GM21786 (cell line): ENCODE data around the gene NQO1.
"Not testable (repeated sequence)": the region's sequence is repeated elsewhere in the genome, so short reads cannot be mapped to it uniquely, and the experiment has no call there.

Experiments used
- ATAC-seq: cut with Tn5 transposase; IDR thresholded peaks from one replicate; pipeline ENCODE4 v1.9.1; 2021; ENCODE audit not compliant: unreplicated experiment

The NQO1 gene

DNA sequence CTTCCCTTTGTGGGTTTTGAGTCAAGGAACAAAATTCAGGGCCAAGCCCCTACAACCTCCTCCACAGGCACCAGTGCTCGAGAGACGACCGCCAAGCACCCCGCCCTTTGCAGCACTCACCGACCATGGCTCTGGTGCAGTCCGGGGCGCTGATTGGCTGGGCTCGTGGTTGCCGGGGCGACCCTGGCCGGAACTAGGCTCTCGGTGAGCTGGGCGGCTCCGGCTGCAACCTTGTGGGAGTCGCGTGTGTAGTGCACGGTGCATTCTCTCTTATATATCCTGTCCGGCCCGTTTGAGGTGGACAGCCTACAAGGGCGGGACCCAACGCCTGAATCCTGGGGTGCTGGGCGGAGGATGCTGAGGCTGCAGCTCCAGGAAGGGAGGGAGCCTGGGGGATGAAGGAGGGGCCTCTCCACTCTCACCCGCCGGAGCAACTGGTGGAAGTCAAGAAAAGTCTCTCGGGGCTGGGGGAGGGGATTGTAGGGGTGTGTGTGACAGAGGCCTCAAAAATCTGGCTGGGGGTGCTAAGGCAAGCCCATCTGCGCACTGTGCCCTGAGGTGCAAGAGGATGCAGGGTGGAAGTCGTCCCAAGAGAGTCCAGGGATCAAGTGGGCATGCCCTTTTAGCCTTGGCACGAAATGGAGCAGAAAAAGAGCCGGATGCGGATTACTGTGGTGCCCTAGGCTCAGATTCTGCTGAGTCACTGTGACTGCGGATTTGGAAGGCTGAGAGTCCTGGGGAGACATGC lies at the start of gene NQO1:
Gene NQO1, minus strand, starts transcription at position 248 of the 748 bp plus-strand sequence. Its CDS starts 121 bp downstream, at position 127.
- peak; percentile 98 for ATAC-seq

GRCh38 chr16:69775563-69775962 lies 49.2 kb upstream of the NQO1 start:
- ATAC-seq: no peak

DNA sequence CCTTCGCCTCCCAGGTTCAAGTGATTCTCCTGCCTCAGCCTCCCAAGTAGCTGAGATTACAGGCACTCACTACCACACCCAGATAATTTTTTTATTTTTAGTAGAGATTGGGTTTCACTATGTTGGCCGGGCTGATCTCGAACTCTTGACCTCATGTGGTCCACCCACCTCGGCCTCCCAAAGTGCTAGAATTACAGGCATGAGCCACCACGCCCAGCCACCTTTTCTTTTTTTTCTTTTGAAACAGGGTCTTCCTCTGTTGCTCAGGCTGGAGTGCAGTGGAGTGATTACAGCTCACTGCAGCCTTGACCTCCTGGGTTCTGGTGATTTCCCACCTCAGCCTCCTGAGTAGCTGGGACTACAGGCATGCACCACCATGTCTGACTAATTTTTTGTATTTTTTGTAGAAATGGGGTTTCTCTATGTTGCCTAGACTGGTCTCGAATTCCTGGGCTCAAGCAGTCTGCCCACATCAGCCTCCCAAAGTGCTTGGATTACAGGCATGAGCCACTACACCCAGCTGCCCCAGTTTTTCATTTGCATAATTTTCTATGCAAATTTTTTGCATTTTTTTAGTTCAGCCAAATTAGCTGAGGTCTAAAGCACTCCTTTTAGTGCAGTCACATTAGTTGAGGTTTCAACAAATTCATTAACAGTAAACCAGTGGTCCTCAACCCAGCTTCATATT lies 47.0 kb upstream of the NQO1 start:
- peak; percentile 43 for ATAC-seq

- no peak for ATAC-seq
Measured at GRCh38 chr16:69771651-69771967, 45.2 kb upstream of the NQO1 start.

DNA sequence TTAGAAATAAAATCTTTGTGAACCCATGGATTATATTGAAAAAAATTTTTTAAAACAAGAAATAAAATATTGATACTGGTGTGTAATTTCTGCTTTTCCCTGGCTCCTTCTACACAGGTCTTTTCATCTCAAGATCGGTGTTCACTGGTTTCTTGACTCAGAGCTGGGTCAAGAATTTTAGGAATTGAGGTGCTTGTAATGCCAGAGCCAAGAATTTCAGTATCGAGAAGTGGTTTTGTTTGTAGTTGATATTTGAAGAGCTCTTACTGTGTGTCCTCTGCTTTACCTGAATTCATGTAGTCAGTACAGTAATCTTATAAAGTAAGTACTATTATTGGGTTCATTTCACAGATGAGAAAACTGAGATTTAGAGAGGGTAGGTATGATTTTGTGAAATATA lies 43.0 kb upstream of the NQO1 start:
- ATAC-seq: no peak

GRCh38 chr16:69768666-69769065 lies 42.3 kb upstream of the NQO1 start:
- ATAC-seq: no peak

DNA sequence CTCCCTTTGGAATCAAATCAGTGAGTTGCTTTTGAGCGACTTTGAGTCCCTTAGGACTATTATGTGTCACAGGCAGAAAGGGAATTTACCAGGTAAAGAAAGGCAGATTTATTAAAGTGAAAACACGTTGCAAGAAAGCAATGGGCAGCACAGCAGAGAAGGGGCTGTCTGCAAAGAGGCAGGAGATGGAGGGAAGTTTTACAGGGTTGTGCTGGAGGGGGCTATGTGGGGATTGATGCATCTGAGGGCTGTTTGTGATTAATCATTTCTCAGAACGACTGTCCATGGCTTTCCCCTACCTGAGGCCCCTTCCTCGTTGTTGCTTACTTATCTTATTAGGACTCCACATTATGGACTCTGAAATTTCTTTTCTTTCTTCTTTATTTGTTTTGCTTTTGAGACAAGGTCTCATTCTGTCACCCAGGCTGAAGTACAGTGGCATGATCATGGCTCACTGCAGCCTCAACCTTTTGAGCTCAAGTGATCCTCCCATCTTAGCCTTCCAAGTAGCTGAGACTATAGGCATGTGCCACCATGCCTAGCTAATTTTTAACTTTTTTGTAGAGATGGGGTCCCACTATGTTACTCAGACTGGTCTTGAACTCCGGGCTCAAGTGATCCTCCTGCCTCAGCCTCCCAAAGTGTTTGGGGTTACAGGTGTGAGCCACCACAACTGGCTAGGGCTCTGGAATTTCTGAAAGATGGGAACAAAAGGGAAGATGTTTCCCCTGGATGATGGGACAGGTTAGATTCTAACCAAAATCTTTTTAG lies 41.3 kb upstream of the NQO1 start:
- no peak for ATAC-seq

- ATAC-seq: no peak
Measured at GRCh38 chr16:69763599-69763942, 37.2 kb upstream of the NQO1 start.

DNA sequence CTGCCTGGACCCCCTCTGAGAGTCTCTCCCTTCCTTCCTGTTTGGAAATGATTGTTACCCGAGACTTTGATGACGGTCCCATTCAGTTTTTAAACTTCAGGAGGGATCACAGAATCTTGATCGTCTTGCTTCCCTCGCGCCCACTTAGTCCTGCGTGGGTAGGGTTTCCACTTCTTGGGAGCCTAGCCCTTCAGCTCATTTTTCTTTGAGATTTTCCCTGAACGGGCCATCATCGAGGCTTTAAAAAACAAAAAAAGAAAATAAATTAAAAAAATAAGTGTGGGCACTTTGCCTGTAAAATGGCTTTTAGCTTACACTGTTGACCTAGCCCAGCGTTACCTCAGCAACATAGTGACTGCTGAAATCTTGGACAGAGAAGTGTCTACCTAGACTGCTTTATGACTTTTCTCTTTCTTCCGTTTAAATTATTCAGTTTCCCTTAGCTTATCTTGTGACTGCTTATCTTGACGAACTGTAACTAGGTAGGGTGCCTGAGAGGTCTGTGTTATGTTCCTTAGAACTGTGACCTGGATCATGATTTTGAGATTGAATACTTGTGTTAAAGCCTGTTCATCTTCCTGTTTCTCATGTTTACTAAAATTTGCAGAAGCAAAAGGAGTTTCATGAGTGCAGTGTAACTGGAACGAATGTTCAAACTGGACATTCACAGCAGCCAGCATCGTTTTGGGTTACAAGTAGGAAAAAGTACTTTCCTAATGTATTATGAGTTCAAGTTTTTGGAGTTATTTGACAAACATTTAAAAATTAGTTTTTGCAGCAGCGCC lies 36.6 kb upstream of the NQO1 start:
- peak; percentile 15 for ATAC-seq

- ATAC-seq: peak; percentile 62
Measured at GRCh38 chr16:69761983-69762813, 35.8 kb upstream of the NQO1 start, which contains the start of gene WWP2. TSS of gene WWP2 (plus strand) at chr16:69762332. CDS start at chr16:69787011, 24,679 bp downstream.

DNA sequence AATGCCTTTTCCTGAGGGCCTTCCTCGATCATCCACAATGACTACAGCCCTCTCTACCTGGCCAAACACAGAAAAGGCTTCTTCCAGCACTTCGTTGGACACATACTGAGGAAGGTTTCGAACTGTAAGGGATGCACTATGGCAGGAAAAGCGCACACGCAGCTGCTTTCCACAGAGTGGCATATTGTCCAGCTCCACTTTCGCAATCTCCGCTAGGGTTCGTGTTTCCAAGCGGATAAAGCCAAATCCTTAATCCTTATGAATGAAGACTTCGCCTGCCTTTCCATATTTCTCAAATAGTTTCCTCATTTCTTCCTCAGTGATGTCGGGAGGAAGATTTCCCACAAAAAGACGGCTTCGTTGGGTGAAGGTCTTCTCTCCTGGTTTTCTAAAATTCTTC lies 31.0 kb upstream of the NQO1 start:
- not testable (repeated sequence) for ATAC-seq

DNA sequence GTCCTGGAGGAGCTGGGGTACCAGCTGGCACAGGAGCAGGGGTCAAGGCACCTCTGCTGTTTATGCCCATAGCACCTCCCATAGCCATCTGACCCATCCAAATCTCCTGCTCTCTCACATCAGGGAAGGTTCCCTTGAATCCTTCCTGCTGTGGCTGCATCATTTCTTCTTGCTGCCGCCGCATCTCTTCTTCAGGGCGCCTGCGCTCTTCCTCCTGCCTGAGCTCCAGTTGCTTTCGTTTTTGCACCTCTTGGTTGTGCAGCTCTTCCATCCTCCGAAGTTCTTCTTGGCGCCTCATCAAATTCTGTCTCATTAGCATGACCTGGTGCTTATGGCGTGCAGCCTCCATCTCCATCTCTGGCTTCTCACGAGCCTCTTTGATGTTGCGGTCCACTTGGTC lies 30.3 kb upstream of the NQO1 start:
- no peak for ATAC-seq

GRCh38 chr16:69754469-69755310 lies 28.3 kb upstream of the NQO1 start, which contains the start of gene NOB1:
TSS of gene NOB1 (minus strand) at chr16:69754926. CDS start at chr16:69754910, 16 bp downstream.
- peak; percentile 95 for ATAC-seq

GRCh38 chr16:69754143-69754468 lies 27.7 kb upstream of the NQO1 start:
- ATAC-seq: no peak

- ATAC-seq: no peak
Measured at GRCh38 chr16:69748694-69749345, 22.5 kb upstream of the NQO1 start.

- no peak for ATAC-seq
Measured at GRCh38 chr16:69747115-69747514, 20.8 kb upstream of the NQO1 start.

GRCh38 chr16:69745959-69746358 lies 19.6 kb upstream of the NQO1 start:
- no peak for ATAC-seq

- ATAC-seq: no peak
Measured at GRCh38 chr16:69745232-69745612, 18.9 kb upstream of the NQO1 start.
